ENCODE results near the gene SLC25A47.

SLC25A47 gene

DNA sequence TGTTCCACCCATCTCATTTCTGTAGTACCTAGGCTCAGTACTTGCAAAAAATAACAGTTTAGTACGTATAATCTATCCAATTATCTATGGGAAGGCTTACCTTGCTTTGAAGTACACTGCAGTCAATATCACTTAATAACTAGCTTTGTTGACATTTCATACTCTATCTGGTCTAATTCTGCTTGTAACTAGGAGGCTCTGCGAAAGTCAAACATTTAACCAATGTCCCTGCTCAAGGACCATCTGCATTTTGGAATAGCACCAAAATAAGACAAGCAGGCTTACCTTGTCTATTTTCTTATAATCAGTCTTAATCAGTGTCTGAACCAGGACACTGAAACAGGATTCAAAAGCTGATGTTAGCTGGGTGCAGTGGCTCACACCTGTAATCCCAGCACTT lies 39.9 kb downstream of the SLC25A47 start:
- TF ChIP-seq POLR2AphosphoS5 (IDR thresholded peaks at IDR 0.05; ENCODE audit: low read depth, low read length): no peak
- TF ChIP-seq POLR2A (IDR thresholded peaks at IDR 0.05; ENCODE audit: low read depth, low read length): no peak
- TF ChIP-seq TAF1 (IDR thresholded peaks at IDR 0.05; ENCODE audit: borderline replicate concordance, low read depth, low read length): no peak
- DNase-seq (ENCODE audit: insufficient read length) (no peak), FAIRE-seq (no peak)

DNA sequence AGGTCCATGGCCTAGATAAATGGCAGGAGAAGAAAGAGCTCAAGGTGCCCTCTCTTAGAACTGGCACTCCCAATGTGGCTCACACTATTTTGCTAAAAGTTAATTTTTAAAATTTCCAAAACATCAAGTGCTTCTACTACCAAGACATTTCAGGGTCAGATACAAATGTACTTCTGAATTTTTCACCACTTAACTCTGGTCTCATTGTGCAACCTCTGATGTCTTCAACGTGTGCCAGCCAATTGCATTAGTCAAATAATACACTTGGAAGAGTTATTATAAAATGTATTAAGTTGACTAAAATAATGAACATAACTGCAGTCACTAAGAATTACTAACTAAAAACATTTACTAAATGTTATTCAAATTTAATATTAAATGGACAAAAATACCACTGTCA lies 41.3 kb downstream of the SLC25A47 start:
- no peak for DNase-seq (ENCODE audit: insufficient read length)
- no peak for FAIRE-seq
- TF ChIP-seq POLR2AphosphoS5 (IDR thresholded peaks at IDR 0.05; ENCODE audit: low read depth, low read length) (no peak), TAF1 (IDR thresholded peaks at IDR 0.05; ENCODE audit: borderline replicate concordance, low read depth, low read length) (no peak), POLR2A (IDR thresholded peaks at IDR 0.05; ENCODE audit: low read depth, low read length) (no peak)

DNA sequence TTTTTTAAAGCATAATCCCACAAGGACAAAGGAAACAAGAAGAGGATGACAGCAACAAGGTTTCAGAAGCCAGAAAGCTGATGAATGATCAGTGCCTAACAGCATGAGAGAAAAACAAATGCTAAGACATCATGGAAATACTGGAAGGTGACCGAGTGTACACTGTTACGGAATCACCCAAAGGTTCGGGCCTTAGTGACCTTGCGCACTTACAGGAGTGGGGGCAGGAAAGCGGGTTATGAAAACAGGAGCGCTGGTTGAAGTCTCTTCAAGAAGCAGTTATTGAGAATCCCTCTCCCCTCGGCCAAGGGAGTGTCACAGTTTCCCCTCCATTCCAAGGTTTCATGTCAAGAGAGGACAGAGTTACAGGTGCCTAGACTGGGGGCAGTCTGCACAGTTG lies 42.6 kb downstream of the SLC25A47 start:
- FAIRE-seq: no peak
- DNase-seq (ENCODE audit: insufficient read length): no peak
- TF ChIP-seq POLR2A (IDR thresholded peaks at IDR 0.05; ENCODE audit: low read depth, low read length): no peak
- no peak for TF ChIP-seq TAF1 (IDR thresholded peaks at IDR 0.05; ENCODE audit: borderline replicate concordance, low read depth, low read length)
- no peak for TF ChIP-seq POLR2AphosphoS5 (IDR thresholded peaks at IDR 0.05; ENCODE audit: low read depth, low read length)

DNA sequence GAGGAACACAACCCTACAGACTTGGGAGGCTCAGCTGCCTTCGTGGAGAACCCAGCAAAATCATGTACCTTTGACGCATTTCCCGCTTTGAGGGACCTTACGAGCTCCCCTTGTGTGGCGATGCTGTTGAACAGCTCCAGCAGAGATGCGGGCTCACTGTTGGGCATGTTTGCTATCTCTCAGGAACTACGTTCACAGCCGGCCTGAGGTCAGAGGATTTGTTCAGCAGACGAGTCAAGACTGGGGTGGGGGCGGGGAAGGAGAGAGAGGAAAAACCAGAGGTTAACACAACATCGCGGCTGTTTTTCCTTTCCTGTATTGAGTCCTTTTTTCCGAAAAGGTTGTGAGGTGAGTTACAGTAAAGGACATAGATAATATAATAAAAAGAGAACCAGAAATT lies 45.9 kb downstream of the SLC25A47 start:
- TF ChIP-seq POLR2AphosphoS5 (IDR thresholded peaks at IDR 0.05; ENCODE audit: low read depth, low read length) (no peak), POLR2A (IDR thresholded peaks at IDR 0.05; ENCODE audit: low read depth, low read length) (no peak), TAF1 (IDR thresholded peaks at IDR 0.05; ENCODE audit: borderline replicate concordance, low read depth, low read length) (no peak)
- DNase-seq (ENCODE audit: insufficient read length) (no peak), FAIRE-seq (no peak)

DNA sequence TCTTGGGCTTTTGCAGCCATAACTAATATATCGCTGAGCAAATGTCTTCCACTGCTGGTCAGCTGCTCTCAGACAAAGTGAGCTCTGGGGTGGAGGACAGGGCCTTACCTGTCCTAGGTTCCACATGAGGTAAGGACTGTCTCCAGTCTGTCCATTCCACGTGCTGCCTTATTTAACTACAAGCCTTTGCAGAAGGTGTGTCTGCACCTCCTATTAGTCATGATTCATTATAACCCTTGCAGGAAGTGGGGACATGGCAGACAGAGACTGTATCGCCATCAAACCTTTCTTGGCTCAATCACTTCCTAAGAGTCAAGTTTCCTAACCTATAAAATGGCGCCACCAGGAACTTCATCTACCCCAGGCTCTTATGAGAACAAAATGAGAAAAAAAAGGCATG lies 46.9 kb downstream of the SLC25A47 start:
- TF ChIP-seq POLR2A (IDR thresholded peaks at IDR 0.05; ENCODE audit: low read depth, low read length) (no peak), TAF1 (IDR thresholded peaks at IDR 0.05; ENCODE audit: borderline replicate concordance, low read depth, low read length) (no peak), POLR2AphosphoS5 (IDR thresholded peaks at IDR 0.05; ENCODE audit: low read depth, low read length) (no peak)
- FAIRE-seq: no peak
- DNase-seq (ENCODE audit: insufficient read length): no peak

DNA sequence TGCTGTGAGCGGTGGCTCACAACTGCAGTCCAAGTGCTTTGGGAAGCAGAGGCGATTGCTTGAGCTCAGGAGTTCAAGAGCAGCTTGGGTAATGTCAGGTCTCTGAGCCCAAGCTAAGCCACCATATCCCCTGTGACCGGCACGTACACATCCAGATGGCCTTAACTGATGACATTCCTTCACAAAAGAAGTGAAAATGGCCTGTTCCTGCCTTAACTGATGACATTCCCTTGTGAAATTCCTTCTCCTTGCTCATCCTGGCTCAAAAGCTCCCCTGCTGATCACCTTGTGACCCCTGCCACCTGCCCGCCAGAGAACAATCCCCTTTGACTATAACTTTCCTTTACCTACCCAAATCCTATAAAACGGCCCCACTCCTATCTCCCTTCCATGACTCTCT lies 48.6 kb downstream of the SLC25A47 start:
- DNase-seq (ENCODE audit: insufficient read length) (no peak), FAIRE-seq (no peak)
- TF ChIP-seq TAF1 (IDR thresholded peaks at IDR 0.05; ENCODE audit: borderline replicate concordance, low read depth, low read length) (no peak), POLR2AphosphoS5 (IDR thresholded peaks at IDR 0.05; ENCODE audit: low read depth, low read length) (no peak), POLR2A (IDR thresholded peaks at IDR 0.05; ENCODE audit: low read depth, low read length) (no peak)

DNA sequence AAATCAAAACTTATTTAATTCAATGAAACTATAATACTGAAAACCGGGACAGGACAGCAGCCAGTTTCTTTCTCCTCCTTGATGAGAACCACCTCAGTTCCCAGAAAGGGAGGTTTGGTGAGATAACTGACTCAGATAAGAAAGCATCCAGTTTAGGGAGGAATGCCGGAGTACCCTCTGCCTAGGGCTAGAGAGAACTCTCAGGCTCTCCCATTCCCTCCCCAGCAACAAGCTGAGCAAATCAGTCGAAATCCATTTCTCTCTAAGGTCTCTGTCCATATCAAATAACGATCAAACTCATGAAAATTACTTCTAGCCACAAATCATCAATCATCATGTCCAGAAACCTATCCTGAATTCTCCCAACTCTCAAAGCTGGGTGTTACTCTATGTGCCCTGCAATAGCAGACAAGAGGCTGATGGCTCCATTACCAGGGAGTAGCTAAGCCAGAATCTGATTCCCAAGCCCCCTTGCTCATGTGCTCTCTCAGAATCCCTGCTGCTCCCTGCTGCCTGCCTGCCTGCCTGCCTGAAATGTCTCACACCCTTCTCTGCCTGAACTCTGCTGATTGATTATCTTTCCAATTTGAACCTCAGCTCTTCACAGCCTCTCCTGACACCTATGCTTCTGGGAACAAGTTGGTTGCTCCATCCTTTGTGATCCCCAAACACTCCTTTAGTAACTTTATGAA lies 49.4 kb downstream of the SLC25A47 start:
- FAIRE-seq (no peak), DNase-seq (ENCODE audit: insufficient read length) (no peak)
- TF ChIP-seq POLR2AphosphoS5 (IDR thresholded peaks at IDR 0.05; ENCODE audit: low read depth, low read length): no peak
- TF ChIP-seq POLR2A (IDR thresholded peaks at IDR 0.05; ENCODE audit: low read depth, low read length): no peak
- no peak for TF ChIP-seq TAF1 (IDR thresholded peaks at IDR 0.05; ENCODE audit: borderline replicate concordance, low read depth, low read length)

DNA sequence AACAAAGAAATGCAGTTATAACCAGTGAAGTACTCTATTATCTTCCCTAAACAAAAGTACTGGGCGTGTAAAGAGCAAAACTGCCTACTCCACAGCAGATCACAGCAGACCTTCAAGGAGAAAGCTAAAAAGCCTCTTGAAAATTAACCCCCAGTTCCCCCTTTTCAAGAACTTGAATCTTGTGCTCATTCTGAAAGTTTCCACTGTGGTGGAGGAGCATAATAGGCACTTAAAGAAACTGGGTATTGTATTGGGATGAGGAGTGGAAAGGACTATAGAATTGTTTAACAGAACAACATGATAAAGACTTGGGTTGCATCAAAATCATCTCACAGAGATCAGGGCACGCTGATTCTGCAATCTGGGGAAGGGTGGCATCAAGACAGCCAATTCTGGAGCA lies 51.1 kb downstream of the SLC25A47 start:
- FAIRE-seq (no peak), DNase-seq (ENCODE audit: insufficient read length) (no peak)
- TF ChIP-seq TAF1 (IDR thresholded peaks at IDR 0.05; ENCODE audit: borderline replicate concordance, low read depth, low read length) (no peak), POLR2AphosphoS5 (IDR thresholded peaks at IDR 0.05; ENCODE audit: low read depth, low read length) (no peak), POLR2A (IDR thresholded peaks at IDR 0.05; ENCODE audit: low read depth, low read length) (no peak)

DNA sequence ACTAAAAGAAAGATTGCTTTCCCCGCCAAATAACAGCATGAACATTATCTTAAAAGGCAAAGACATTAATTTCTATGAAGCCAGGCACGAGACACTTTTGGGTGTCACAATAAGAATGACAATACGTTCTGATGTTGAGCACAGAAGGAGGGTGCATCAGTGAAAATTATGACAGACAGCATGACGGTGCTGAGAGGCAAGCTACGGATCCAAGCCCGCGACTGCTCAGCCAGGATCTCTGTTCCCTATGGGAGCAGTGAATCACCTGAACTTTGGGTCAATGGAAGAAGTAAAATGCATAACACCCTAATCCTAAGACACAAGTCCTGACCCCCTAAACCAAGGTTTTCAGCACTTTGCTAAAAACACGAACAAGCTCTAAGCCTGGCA lies 51.7 kb downstream of the SLC25A47 start:
- DNase-seq (ENCODE audit: insufficient read length) (no peak), FAIRE-seq (no peak)
- TF ChIP-seq TAF1 (IDR thresholded peaks at IDR 0.05; ENCODE audit: borderline replicate concordance, low read depth, low read length): no peak
- no peak for TF ChIP-seq POLR2AphosphoS5 (IDR thresholded peaks at IDR 0.05; ENCODE audit: low read depth, low read length)
- TF ChIP-seq POLR2A (IDR thresholded peaks at IDR 0.05; ENCODE audit: low read depth, low read length): no peak

DNA sequence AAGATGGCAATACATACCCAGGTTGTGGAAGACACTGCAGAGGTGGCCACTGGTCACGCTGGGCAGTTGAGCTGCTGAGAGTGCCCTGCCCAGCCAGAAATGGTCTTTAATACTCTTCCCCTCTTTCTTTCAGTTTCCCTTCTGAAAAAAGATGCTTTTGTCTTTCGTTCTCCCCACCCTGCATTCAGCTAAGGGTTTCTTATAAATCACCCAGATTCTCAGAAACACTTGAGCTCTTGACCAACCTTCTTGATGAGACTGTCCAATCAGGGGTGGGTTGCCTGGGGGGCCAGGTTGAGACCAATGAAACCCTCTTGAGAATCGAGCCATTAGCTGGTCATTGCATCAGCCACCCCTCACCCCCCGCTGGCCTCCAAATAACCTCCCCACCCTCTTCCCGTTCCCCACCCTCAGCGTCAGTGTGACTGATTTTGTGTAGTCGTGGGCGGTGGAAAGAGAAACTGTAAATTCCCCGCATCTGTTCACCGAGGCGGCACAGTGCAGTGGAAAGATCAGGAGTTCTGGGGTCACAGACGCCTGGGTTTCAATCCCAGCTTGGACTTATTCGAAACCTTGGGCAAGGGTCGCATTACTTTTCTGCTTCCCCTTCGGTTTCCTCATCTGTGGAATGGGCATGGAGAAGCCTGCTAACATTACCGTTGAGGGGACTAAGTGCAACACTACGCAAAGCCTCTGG lies 52.3 kb downstream of the SLC25A47 start:
- TF ChIP-seq TAF1 (IDR thresholded peaks at IDR 0.05; ENCODE audit: borderline replicate concordance, low read depth, low read length) (peak; percentile 56; the same call in 1 of the 2 replicates), POLR2A (IDR thresholded peaks at IDR 0.05; ENCODE audit: low read depth, low read length) (peak; percentile 36; the same call in 1 of the 2 replicates), POLR2AphosphoS5 (IDR thresholded peaks at IDR 0.05; ENCODE audit: low read depth, low read length) (peak; percentile 68; the same call in 1 of the 2 replicates)
- FAIRE-seq (peak; percentile 82), DNase-seq (ENCODE audit: insufficient read length) (peak; percentile 45)

DNA sequence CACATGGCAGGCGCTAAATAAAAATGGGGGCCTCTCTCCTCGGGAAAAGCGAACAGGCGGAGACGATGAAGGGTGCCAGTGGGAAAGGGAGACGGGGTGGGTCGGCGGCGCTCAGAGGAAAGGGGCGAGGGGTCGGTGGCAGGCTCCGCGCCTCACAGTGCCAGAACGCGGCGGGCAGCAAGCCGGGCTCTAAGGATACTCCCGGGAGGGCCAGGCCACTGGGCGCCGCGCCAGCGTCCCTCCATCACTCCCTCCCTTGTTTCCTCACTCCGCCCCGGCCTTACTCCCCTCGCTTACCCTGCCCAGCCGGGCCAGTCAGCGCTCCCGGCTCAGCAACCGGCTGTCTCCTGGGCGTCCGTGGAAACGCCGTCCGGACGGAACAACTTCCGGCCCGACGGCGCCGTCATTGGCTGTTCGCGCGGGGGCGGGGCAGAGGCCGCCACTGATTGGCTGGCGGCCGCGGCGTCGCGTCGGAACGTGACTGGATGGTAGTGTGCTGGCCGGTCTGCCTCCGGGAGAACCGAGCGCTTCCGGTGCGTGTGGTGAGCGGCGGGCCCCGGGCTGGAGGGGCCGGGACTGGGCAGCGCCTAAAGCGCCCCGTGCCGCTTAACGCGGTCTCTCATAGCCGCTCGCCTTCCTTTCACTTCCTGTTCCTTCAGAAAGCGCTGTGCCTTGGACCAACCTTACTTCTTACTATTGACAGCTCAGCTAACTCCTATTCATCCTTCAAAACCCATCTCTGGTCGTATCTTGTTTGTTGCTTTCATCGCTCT lies 53.0 kb downstream of the SLC25A47 start, which contains the start of gene WDR25:
TSS of gene WDR25 (plus strand) at position 523 of the 773 bp plus-strand sequence.
- DNase-seq (ENCODE audit: insufficient read length) (peak; percentile 68), FAIRE-seq (peak; percentile 93)

More for the DNA sequence above, 53.0 kb downstream of the SLC25A47 start, which contains the start of gene WDR25:
- TF ChIP-seq TAF1 (IDR thresholded peaks at IDR 0.05; ENCODE audit: borderline replicate concordance, low read depth, low read length) (peak; percentile 68; the same call in 1 of the 2 replicates), POLR2A (IDR thresholded peaks at IDR 0.05; ENCODE audit: low read depth, low read length) (peak; percentile 90), POLR2AphosphoS5 (IDR thresholded peaks at IDR 0.05; ENCODE audit: low read depth, low read length) (peak; percentile 89)

Measured in GM12892 (cell line).